DND-41 (cell line): ENCODE results near the gene SH3BP2.

Experiments
- ATAC-seq: fragments of 200-7000 bp; cut with Tn5 transposase; 3 replicates; pipeline ENCODE4 v1.9.1; 2021; ENCODE audit warnings: low read depth; ENCODE audit not compliant: insufficient read depth
- DNase-seq: peaks from one replicate; pipeline ENCODE4 v3.0.0-alpha.2; 2020
- H2AFZ ChIP-seq: 2 replicates; pipeline ENCODE4 v1.6.0; 2012; ENCODE audit warnings: low read depth, low read length
- H3K27ac ChIP-seq: 2 replicates; pipeline ENCODE4 v1.5.1; 2012; ENCODE audit warnings: low read length, inconsistent platforms
- H3K27me3 ChIP-seq: fragments of 200-600 bp; sonication (generic); 2 replicates; pipeline ENCODE4 v1.6.0; 2012; ENCODE audit warnings: low read length, mild to moderate bottlenecking, inconsistent platforms; ENCODE audit not compliant: insufficient read depth, poor library complexity
- H3K36me3 ChIP-seq: 2 replicates; pipeline ENCODE4 v1.5.1; 2012; ENCODE audit warnings: low read length, inconsistent platforms; ENCODE audit not compliant: insufficient read depth
- H3K4me1 ChIP-seq: 2 replicates; pipeline ENCODE4 v1.5.1; 2012; ENCODE audit warnings: mild to moderate bottlenecking, low read length; ENCODE audit not compliant: insufficient read depth
- H3K4me2 ChIP-seq: 2 replicates; pipeline ENCODE4 v1.6.0; 2012; ENCODE audit warnings: mild to moderate bottlenecking, moderate library complexity, low read length, inconsistent platforms; ENCODE audit not compliant: insufficient read depth
- H3K4me3 ChIP-seq, 2 experiments: fragments of 200-600 bp in 1 of 2; shearing (Covaris generic) in 1 of 2; 2 replicates each; pipeline ENCODE4 v1.5.1; 2012 to 2016; ENCODE audit warnings: inconsistent platforms in 2 of 2, low read length in 2 of 2, mild to moderate bottlenecking in 2 of 2, low read depth in 1 of 2, moderate library complexity in 1 of 2
- H3K79me2 ChIP-seq: 2 replicates; pipeline ENCODE4 v1.6.0; 2012; ENCODE audit warnings: low read length, inconsistent platforms; ENCODE audit not compliant: insufficient read depth
- H3K9ac ChIP-seq: 2 replicates; pipeline ENCODE4 v1.6.0; 2012; ENCODE audit warnings: low read depth, mild to moderate bottlenecking, inconsistent platforms, low read length, moderate library complexity
- H3K9me3 ChIP-seq: 2 replicates; pipeline ENCODE4 v1.5.1; 2012; ENCODE audit warnings: low read length, moderate library complexity, mild to moderate bottlenecking, inconsistent platforms; ENCODE audit not compliant: insufficient read depth, severe bottlenecking
- H4K20me1 ChIP-seq: 2 replicates; pipeline ENCODE4 v1.6.0; 2012; ENCODE audit warnings: low read length; ENCODE audit not compliant: insufficient read depth
- CTCF ChIP-seq: IDR thresholded peaks from 2 replicates; pipeline ENCODE4 v1.5.1; 2012; ENCODE audit warnings: borderline replicate concordance, low read length, moderate library complexity, mild to moderate bottlenecking; ENCODE audit not compliant: poor library complexity, severe bottlenecking; ENCODE audit errors: extremely low read depth
- EZH2 ChIP-seq: IDR thresholded peaks from 3 replicates; pipeline ENCODE4 v1.6.1; 2012; ENCODE audit warnings: borderline replicate concordance, low read depth, mild to moderate bottlenecking, moderate library complexity, low read length, inconsistent platforms; ENCODE audit not compliant: severe bottlenecking

The SH3BP2 gene

GRCh38 chr4:2822461-2823300 lies 29.8 kb downstream of the SH3BP2 start:
- TF ChIP-seq EZH2 (no peak), CTCF (no peak)
- Histone ChIP-seq H4K20me1 (no peaks in the 10 kb centered on the region; the same call in 1 of the 2 replicates), H3K27me3 (no peaks in the 10 kb centered on the region), H2AFZ (no peak overlapping the region), H3K4me3 (no peak overlapping the region), H3K9me3 (no peaks in the 10 kb centered on the region), H3K9ac (no peak overlapping the region), H3K36me3 (no peaks in the 10 kb centered on the region), H3K4me1 (no peaks in the 10 kb centered on the region), H3K79me2 (no peaks in the 10 kb centered on the region), H3K27ac (no peak overlapping the region), H3K4me2 (no peak overlapping the region)
- DNase-seq (no peak), ATAC-seq (no peak)

GRCh38 chr4:2823301-2823670 lies 30.4 kb downstream of the SH3BP2 start:
- no peaks in the 10 kb centered on the region for H3K9me3 ChIP-seq
- no peaks in the 10 kb centered on the region for H3K27me3 ChIP-seq
- no peaks in the 10 kb centered on the region for H3K36me3 ChIP-seq
- no peaks in the 10 kb centered on the region; the same call in 1 of the 2 replicates for H4K20me1 ChIP-seq
- TF ChIP-seq EZH2 (no peak), CTCF (no peak)
- no peak overlapping the region for H2AFZ ChIP-seq
- no peak overlapping the region for H3K4me2 ChIP-seq
- H3K79me2 ChIP-seq, result no peaks in the 10 kb centered on the region
- H3K27ac ChIP-seq, result no peak overlapping the region
- ATAC-seq (no peak), DNase-seq (no peak)
- no peak overlapping the region for H3K4me3 ChIP-seq
- no peak overlapping the region for H3K9ac ChIP-seq
- H3K4me1 ChIP-seq, result no peaks in the 10 kb centered on the region

GRCh38 chr4:2823671-2824328 lies 30.9 kb downstream of the SH3BP2 start:
- TF ChIP-seq CTCF (no peak), EZH2 (no peak)
- no peak overlapping the region for H3K27ac ChIP-seq
- no peak for ATAC-seq
- H3K27me3 ChIP-seq, result no peaks in the 10 kb centered on the region
- no peak overlapping the region for H3K4me3 ChIP-seq
- no peaks in the 10 kb centered on the region; the same call in 1 of the 2 replicates for H4K20me1 ChIP-seq
- H2AFZ ChIP-seq, result no peak overlapping the region
- H3K9ac ChIP-seq, result no peak overlapping the region
- H3K36me3 ChIP-seq, result no peaks in the 10 kb centered on the region
- no peak for DNase-seq
- no peaks in the 10 kb centered on the region for H3K79me2 ChIP-seq
- H3K9me3 ChIP-seq, result no peaks in the 10 kb centered on the region
- H3K4me2 ChIP-seq, result no peak overlapping the region
- no peaks in the 10 kb centered on the region for H3K4me1 ChIP-seq
